Measurements from ENCODE around the gene GNAQ. TPM values are rescaled to one million over a fixed set of nuclear protein-coding genes. Genes with fewer than 3 reads are reported as not detected.

Gene GNAQ
- polyA plus RNA-seq, 1 of the 3 experiments (the other 2 are of a cell fraction) = 20.9 TPM

GRCh38 chr9:77879437-77879943 is 152.1 kb downstream of the GNAQ start:
- no peak overlapping the region for H2AFZ ChIP-seq (ENCODE audit: low read depth)
- H3K9ac ChIP-seq = no peak overlapping the region
- no peak for DNase-seq
- no peaks in the 10 kb centered on the region for H3K27me3 ChIP-seq (ENCODE audit: insufficient read depth)
- WGBS (ENCODE audit: low lambda C conversion rate) = 54% methylated on average over 8 of the region's 8 CpGs
- H3K4me2 ChIP-seq = no peak overlapping the region
- no peak overlapping the region for H3K4me3 ChIP-seq (ENCODE audit: low read depth in 2 of 2, low read length in 1 of 2)
- H3K9me2 ChIP-seq = no peaks in the 10 kb centered on the region
- no peaks in the 10 kb centered on the region for H3K9me3 ChIP-seq
- H3K4me1 ChIP-seq (ENCODE audit: control insufficient read depth in 1 of 2, insufficient read depth in 2 of 2, low read depth in 1 of 2, low read length in 1 of 2) = peaks cover 23 to 52% of the 10 kb centered on the region in 2 experiments
- POLR2A ChIA-PET = no interaction called here
- peaks cover 73% of the 10 kb centered on the region for H3K79me2 ChIP-seq (ENCODE audit: insufficient read depth)
- CTCF ChIA-PET = interaction anchor here (1.3 to 2.3 kb wide), 4 partner anchors 17 to 446 kb away, joined by 3 to 11 read pairs (median 4); no protein-coding TSS in a partner anchor
- peak overlapping the region; percentile 39 to 64 for H3K27ac ChIP-seq (ENCODE audit: low read depth in 2 of 2, low read length in 1 of 2)
- H3F3A ChIP-seq (replicated peaks; ENCODE audit: insufficient read depth) = peaks cover 28% of the 10 kb centered on the region
- H3K36me3 ChIP-seq (replicated peaks in 1 of 2; ENCODE audit: control insufficient read depth in 1 of 2, insufficient read depth in 2 of 2, low read length in 1 of 2) = no peaks in the 10 kb centered on the region
- H4K20me1 ChIP-seq (ENCODE audit: insufficient read depth) = no peaks in the 10 kb centered on the region; the same call in 1 of the 2 replicates
- TF ChIP-seq MAX (IDR thresholded peaks at IDR 0.05; ENCODE audit: low read depth) = no peak
- no peak for TF ChIP-seq SIN3A (IDR thresholded peaks at IDR 0.05; ENCODE audit: borderline replicate concordance, low read depth, low read length)
- TF ChIP-seq MEF2A (IDR thresholded peaks at IDR 0.05; ENCODE audit: borderline replicate concordance, low read depth) = no peak
- no peak for TF ChIP-seq ZBTB33 (IDR thresholded peaks at IDR 0.05; ENCODE audit: borderline replicate concordance, low read depth)
- TF ChIP-seq FOSL2 (IDR thresholded peaks at IDR 0.05; ENCODE audit: borderline replicate concordance, low read depth) = peak; percentile 28; the same call in 1 of the 2 replicates
- no peak for TF ChIP-seq SMC3 (IDR thresholded peaks at IDR 0.05; ENCODE audit: low read depth, low read length)
- TF ChIP-seq POLR2AphosphoS5 (IDR thresholded peaks at IDR 0.05; ENCODE audit: low read depth, low read length) = no peak
- TF ChIP-seq TCF12 (IDR thresholded peaks at IDR 0.05) = peak; percentile 38; the same call in 1 of the 2 replicates
- no peak for TF ChIP-seq RAD21 (IDR thresholded peaks at IDR 0.05; ENCODE audit: low read length)
- TF ChIP-seq USF2 (IDR thresholded peaks at IDR 0.05; ENCODE audit: borderline replicate concordance, low read depth, low read length) = no peak
- no peak for TF ChIP-seq MXI1 (IDR thresholded peaks at IDR 0.05; ENCODE audit: low read depth, low read length)
- no peak for TF ChIP-seq EZH2phosphoT487 (IDR thresholded peaks at IDR 0.05; ENCODE audit: borderline replicate concordance, low read depth)
- TF ChIP-seq JUND (IDR thresholded peaks at IDR 0.05) = peak; percentile 14; the same call in 1 of the 2 replicates
- no peak for TF ChIP-seq TAF1 (IDR thresholded peaks at IDR 0.05; ENCODE audit: borderline replicate concordance, low read depth, low read length)
- no peak for TF ChIP-seq PBX3 (IDR thresholded peaks at IDR 0.05)
- no peak for TF ChIP-seq RFX5 (IDR thresholded peaks at IDR 0.05; ENCODE audit: low read length)
- peak; percentile 35; the same call in 1 of the 2 replicates for TF ChIP-seq NFIC (IDR thresholded peaks at IDR 0.05; ENCODE audit: borderline replicate concordance)
- no peak for TF ChIP-seq CTCF (IDR thresholded peaks at IDR 0.05)
- no peak for TF ChIP-seq YY1 (IDR thresholded peaks at IDR 0.05; ENCODE audit: low read depth)
- TF ChIP-seq FOXM1 (IDR thresholded peaks at IDR 0.05; ENCODE audit: low read depth) = no peak
- no peak for TF ChIP-seq CHD2 (IDR thresholded peaks at IDR 0.05; ENCODE audit: low read length, partially characterized antibody)
- TF ChIP-seq ELF1 (IDR thresholded peaks at IDR 0.05) = no peak
- TF ChIP-seq FOXJ3 (CRISPR knock-in tag; IDR thresholded peaks at IDR 0.05) = no peak
- no peak for TF ChIP-seq GATA2 (CRISPR knock-in tag; IDR thresholded peaks at IDR 0.05)
- TF ChIP-seq RCOR1 (IDR thresholded peaks at IDR 0.05; ENCODE audit: low read length) = no peak
- no peak for TF ChIP-seq TEAD4 (IDR thresholded peaks at IDR 0.05; ENCODE audit: borderline replicate concordance, insufficient read depth)
- 0 out of 2 replicates have a peak, but pooled peaks have one; percentile 14 for TF ChIP-seq RXRA (IDR thresholded peaks at IDR 0.05; ENCODE audit: borderline replicate concordance, low read depth)
- TF ChIP-seq EP300 (IDR thresholded peaks at IDR 0.05; ENCODE audit: borderline replicate concordance in 1 of 2, low read depth in 1 of 2, low read length in 1 of 2) = no peak
- TF ChIP-seq NRF1 (IDR thresholded peaks at IDR 0.05; ENCODE audit: low read depth, low read length) = no peak
- TF ChIP-seq GABPA (IDR thresholded peaks at IDR 0.05; ENCODE audit: low read depth) = no peak

Data from SK-N-SH (cell line).